ENCODE data around the gene SLC6A9.

The SLC6A9 gene

DNA sequence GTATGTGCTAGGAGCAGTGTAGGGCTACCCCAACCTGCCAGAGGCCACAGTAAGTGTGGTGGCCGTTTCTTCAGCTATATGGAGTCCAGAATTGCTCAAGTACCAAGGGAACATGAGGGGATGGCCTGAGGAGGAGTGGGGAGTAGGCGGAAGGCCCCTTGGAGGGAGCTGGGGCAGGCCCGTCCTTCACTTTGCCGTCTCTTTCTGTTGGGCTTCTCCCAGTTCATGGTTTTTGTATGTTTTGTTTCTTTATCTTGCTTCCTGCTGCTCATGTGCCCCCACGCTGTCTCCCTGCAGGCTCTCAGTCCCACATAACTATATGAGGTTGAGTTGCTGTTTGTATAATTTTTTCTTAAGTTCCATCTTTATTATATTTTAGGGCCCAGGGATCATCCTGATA, 67.4 kb downstream of the SLC6A9 start:
- DNase-seq = no peak

DNA sequence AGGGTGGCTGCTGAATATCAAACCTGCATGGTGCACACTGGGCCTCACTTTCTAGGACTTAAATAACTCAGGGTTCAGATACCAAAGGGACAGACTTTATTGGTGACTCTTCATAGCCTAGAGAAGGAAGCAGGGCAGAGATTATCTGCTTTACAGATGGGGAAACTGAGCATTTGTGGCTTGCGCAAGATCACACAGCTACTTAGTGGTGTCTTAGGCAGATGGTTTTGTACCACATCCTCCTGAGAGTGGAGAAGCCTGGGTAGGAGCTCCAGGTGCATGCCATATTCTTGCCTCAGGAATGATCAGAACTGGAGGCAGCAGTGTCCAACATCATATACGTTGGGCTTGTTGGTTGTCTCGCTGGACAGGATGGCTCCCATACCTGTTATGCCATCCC, 68.3 kb downstream of the SLC6A9 start:
- DNase-seq = no peak

DNA sequence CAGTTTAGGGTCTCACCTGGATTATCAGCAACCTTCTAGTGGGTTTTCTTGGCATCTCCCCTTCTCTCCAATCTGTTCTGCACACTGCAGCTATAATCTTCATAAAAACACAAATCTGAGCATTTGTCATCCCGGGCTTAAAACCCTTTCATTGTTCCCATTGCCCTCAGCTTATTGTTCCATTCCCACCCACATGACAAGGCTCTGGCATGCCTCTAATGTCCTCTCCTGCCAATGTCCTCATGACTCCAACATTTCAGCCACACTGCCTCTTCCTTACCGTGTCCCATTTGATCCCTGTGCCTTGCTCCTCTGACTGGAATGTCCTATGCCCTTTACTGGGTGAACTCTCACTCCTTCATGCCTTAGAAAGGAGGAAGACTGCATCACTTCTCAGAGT, 68.9 kb downstream of the SLC6A9 start:
- no peak for DNase-seq

DNA sequence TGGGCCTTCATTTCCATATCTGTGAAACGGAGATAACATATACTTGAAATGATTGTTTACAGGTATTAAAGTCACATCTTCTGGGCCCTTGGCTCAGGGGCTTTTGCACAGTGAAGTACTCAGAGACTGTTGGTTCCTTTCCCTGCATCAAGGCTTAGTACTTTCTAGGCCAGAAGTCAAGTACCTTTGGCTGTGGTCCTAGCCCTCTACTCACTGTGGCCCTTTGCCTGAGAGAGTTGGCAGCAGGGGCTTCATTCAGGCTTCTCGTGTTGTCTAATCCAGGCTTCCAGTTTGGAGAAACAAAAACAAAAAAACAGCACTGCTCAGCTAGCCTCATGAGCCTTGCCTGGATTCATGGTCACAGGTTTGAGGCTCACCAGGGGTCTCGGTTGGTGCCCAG, 69.6 kb downstream of the SLC6A9 start:
- no peak for DNase-seq

DNA sequence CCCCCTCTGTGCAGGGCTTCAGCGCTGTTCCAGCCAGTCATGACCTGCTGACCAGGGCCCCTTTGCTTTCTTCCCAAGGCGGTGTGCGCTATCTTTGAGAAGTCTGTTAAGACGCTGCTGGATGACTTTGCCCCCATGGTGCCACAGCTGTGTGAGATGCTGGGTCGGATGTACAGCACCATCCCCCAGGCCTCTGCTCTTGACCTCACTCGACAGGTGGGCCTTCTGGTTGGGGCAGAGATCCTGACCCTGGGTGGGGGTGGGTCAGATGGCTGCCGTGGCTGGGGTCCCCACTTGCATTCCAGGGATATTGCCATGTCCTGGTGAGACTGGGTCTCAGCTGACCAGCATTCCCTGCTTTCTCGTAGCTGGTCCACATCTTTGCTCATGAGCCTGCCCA, 70.5 kb downstream of the SLC6A9 start:
- no peak for DNase-seq

DNA sequence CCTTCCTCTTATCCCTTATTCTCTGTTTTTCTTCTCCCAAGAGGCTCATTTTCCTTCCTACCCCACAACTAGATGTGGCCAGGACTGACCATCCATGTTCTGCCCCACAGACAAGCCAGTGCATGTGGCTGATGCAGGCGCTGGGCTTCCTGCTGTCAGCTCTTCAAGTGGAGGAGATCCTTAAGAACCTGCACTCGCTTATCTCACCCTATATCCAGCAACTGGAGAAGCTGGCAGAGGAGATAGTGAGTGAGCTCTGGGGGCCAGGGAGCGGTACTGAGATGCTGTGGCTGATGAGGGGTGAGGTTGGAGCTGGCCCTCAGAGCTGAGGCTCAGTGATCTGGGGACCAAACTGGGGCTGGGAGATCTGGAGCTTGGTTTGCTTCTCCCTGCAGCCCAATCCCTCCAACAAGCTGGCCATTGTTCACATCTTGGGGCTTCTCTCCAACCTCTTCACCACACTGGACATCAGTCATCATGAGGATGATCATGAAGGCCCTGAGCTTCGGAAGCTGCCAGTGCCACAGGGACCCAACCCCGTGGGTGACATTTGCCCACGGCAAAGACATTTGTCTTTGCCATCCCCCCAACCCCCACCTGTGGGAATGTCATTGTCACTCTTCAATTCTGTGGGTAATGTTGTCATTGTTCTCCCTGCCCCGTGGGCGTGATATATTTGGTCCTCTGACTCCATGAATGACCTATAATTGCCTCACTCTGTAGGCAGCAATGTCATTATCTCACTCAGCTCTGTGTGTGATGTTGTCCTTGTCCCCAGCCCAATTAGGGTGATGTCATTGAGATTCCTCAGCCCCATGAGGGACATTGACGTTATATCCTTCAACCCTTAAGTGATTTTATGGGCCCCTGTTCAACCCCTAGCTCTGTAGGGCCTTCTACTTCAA, 72.7 kb downstream of the SLC6A9 start:
- DNase-seq = no peak

DNA sequence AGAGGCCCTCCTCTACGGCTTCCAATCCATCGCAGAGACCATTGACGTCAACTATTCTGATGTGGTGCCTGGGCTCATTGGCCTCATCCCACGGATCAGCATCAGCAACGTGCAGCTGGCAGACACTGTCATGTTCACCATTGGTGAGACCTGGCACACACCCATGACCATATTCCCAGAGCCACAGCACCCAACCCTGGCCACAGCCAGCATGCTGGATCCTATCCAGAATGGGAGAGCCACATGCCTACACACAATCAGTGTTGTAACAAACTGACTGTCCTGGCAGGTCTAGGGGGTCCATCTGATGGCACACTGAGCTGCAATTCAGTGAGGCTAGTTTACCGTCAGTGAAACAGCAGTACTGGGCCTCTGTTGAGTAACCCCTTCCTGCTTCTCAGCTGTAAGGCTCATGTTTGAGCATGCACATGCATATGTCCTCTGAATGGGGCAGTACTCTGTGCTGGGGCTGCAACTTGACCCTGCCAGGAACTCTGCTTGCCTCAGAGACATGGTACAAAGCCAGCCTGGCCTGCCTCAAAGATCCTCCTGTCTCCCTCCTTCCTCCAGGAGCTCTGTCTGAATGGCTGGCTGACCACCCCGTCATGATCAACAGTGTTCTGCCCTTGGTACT, 73.7 kb downstream of the SLC6A9 start:
- no peak for DNase-seq

DNA sequence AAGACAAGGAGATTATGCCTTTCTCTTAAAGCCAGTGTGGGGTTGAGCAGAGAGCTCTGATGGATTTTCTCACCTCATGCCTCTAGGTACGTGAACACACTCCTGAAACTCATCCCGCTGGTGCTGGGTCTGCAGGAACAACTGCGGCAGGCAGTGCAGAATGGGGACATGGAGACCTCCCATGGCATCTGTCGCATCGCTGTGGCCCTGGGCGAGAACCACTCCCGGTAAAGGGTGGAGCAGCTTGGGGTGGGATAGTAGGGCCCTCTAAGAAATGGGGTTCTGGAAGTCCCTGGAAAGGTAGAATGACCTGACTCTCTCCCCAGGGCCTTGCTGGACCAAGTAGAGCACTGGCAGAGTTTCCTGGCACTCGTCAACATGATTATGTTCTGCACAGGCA, 75.0 kb downstream of the SLC6A9 start:
- DNase-seq = no peak

DNA sequence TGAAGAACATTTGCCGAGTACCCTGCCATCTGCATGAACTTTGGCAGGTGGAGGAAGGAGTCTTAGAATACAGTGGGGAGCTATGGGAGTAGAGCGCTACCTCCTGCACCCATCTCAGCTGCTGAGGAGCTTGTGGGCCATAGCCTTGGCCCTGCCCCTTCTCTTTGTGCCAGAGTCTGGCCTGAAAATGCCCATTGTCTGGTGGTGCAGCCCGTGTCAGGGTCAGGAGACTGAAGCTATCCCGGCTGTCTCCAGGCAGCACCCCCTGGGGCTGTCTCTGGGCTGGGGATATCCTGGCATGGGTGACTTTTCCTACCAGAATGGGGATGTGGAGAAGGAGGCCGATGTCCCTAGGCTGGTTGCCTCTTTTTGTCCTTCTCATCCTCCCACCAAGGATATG, 77.2 kb downstream of the SLC6A9 start:
- DNase-seq = no peak

DNA sequence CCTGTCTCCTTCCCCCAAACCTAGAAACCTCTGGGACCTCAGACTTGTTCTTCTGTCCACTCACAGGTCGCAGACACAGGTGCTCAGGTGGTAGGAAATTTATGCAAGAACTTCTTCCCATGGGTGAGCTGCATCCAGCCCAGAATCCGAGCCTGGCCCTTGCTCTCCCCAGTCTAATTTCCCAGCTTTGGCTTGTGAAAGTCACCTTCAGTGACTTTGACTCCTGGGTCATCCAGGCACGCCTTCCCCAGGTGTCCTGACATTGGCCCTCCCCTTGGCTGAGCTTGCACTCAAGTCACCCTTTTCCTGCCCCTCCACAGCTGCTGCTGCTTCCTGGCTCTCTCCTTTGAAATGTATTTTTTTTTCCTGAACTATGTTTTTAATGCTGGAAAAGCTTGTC, 77.9 kb downstream of the SLC6A9 start:
- DNase-seq = no peak

DNA sequence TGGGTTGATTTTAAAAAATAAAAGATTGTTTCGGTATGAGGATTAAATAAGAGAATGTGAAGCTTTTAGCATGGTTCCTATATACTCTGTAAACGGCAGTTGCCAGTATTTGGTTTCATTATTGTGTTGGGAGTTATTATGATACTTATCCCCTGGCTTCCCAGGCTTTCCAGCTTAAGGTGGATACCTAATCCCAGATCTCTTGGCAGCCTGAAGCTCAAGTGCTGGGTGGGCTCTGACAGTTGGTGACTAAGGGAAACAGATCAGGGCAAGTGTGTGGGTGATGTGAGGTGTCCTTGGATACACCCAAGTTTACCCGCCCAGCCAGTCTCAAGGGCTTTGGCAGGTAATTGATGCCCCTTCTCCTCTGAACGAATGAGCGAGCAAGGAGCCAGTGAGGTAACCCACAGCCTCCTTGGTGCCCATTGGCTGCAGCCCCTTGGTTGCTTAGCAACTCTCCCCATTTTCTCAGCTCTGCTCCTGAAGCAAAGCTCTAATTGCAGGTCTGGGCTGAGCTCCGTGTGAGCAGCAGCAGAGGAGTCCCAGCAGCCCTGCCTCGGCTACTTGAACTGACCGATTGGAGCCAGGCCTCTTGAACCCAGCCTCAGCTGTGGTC, 78.4 kb downstream of the SLC6A9 start:
- no peak for DNase-seq

DNA sequence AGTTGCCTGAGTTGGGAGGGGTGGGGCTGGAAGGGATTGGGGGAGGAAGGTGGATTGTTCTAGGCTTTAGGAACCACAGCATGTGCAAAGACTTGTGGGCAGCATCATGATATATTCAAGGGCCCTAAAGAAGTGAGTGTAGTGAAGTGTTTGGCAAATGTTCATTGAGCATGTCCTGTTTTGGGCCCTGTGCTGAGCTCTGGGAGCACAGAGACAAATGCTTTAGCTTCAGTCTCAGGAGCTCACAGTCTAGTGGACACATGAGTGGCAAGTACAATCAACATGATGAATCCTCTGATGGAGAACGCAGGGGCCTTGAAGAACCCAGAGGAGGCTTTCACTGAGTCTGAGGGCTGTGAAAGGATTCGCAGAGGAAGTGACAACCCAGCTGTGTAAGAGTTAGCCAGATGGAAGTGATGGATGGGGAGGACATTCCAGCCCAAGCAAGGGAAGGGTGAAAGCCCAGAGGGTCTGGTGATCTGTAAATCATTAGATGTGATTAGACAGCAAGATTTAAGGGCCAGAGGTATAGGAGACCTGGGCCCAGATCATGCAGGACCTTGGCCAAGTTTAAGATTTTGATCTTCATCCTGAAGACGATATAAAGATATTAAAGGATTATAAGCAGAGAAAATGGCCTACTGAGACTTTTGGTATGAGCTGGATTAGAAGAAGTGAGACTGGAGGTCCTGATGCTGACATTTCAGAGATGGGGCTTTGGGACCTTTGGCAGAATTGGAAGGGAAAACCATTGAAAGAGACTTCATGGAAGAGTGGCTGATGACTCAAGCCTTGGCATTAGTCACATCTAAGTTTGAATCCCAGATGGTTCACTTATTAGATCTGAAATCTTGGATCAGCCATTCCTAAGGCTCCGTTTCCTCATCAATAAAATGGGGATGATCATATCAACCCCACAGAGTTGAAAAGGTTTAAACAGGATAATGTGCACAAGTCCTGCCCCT, 80.0 kb downstream of the SLC6A9 start:
- DNase-seq = no peak

DNA sequence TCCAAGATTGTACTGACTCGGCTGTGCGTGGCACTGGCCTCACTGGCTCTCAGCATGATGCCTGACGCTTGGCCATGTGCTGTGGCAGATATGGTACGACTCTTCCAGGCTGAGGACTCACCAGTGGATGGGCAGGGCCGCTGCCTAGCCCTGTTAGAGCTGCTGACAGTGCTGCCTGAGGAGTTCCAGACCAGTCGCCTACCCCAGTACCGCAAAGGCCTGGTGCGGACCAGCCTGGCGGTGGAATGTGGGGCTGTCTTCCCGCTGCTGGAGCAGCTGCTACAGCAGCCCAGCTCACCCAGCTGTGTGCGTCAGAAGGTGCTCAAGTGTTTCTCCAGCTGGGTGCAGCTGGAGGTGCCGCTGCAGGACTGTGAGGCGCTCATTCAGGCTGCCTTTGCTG, 81.6 kb downstream of the SLC6A9 start:
- DNase-seq = no peak

DNA sequence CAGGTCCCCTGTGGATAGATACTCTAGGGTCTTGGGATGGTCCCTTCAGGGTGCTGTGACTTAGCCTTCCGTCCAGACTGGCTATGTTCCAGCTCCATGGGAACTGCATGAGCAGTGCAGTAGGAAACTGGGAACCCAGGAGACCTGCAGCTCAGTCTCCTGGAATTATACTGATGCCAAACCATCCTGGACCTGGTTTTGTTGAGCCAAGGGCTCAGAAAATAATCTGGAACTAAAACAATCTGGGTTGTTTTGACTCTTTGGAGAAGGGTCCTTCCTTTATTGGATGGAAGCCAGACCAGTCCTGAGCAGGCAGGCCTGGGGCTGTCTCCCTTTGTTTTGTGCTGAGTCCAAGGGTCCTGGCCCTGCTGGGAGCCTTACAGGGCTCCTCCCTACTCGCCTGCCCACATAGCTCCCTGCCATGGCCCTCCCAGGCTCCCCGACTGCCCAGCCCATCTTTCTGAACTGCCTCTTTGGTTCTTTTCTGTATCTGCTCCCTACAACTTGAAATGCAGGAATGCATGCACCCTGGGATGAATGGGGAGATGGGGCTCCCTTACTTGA, 83.3 kb downstream of the SLC6A9 start:
- no peak for DNase-seq

DNA sequence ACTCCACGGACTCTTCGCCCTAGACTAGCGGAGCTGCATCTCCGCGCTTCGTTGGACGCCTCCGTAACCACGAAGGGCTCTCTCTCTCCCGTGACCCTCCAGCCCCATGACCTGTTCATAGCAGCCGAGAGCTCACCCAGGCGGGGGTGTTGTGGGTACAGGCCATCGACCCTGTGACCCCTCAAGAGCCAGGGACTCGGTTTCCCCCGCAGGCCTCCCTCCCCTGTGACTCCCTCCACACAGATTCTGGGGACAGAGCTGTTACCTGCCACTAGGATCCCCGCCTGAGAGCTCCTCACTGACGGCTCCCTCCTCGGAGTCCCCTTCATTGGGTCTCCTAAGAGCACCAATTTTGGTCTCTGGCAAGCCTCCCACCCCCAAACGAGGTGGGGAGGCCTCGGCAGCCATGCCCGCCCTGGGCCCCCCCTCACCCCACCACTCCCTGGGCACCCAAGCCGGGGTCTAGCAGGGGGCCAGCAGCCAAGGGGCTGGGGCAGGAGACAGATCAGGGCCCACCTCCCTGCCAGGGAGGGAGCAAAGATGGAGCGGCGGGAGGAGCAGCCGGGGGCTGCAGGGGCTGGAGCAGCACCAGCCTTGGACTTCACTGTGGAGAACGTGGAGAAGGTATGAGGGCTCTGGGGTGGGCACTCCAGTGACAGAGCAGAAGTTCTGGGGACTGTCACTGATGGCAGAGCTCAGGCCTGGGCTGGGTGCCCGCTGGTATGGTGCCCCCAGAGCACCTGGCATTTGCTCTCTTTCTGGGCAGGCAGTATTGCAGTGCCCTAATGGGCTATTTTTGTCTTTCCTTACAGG, 84.0 kb downstream of the SLC6A9 start:
- DNase-seq = no peak
